ENCODE results near the gene EIF3K.

Gene EIF3K

GRCh38 chr19:38684862-38685665, 66.1 kb downstream of the EIF3K start:
- DNase-seq (ENCODE audit: low read depth), result no peak

GRCh38 chr19:38685666-38686529, 66.9 kb downstream of the EIF3K start:
- DNase-seq (ENCODE audit: low read depth), result no peak

- DNase-seq (ENCODE audit: low read depth), result no peak
Measured at GRCh38 chr19:38686530-38686888, 67.5 kb downstream of the EIF3K start.

Data from HS-5 (cell line).